ENCODE results near the gene LCLAT1.

- TF ChIP-seq, protein P1, sequence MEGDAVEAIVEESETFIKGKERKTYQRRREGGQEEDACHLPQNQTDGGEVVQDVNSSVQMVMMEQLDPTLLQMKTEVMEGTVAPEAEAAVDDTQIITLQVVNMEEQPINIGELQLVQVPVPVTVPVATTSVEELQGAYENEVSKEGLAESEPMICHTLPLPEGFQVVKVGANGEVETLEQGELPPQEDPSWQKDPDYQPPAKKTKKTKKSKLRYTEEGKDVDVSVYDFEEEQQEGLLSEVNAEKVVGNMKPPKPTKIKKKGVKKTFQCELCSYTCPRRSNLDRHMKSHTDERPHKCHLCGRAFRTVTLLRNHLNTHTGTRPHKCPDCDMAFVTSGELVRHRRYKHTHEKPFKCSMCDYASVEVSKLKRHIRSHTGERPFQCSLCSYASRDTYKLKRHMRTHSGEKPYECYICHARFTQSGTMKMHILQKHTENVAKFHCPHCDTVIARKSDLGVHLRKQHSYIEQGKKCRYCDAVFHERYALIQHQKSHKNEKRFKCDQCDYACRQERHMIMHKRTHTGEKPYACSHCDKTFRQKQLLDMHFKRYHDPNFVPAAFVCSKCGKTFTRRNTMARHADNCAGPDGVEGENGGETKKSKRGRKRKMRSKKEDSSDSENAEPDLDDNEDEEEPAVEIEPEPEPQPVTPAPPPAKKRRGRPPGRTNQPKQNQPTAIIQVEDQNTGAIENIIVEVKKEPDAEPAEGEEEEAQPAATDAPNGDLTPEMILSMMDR (IDR thresholded peaks at IDR 0.05; ENCODE audit: insufficient read depth, low read length) = no peak
- TF ChIP-seq GABPA (IDR thresholded peaks at IDR 0.05; ENCODE audit: low read depth) = no peak
- TF ChIP-seq REST (IDR thresholded peaks at IDR 0.05; ENCODE audit: insufficient replicate concordance, low read depth) = no peak
Measured at GRCh38 chr2:30627151-30627550, 180.1 kb downstream of the LCLAT1 start.

Data from HL-60 (cell line).